ENCODE results near the gene GPI.

GPI gene

GRCh38 chr19:34405892-34406660 is 41.1 kb downstream of the GPI start:
- DNase-seq: no peak

DNA sequence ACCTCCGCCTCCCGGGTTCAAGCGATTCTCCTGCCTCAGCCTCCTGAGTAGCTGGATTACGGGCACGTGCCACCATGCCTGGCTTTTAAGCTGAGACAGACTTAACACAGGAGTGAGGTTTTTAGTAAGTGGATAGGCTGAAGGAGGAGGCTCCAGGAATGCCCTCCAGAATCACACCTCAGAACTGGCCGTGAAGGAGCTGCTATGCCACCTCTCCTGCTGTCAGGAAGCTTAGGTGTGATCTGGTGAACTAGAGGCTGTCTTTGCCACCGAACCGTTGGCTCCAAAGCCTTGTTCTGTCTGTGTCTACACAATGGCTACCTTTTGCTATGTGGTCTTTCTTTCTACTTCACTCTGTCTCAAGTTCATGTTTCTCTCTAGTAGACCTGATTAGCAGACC is 43.4 kb downstream of the GPI start:
- DNase-seq: no peak

DNA sequence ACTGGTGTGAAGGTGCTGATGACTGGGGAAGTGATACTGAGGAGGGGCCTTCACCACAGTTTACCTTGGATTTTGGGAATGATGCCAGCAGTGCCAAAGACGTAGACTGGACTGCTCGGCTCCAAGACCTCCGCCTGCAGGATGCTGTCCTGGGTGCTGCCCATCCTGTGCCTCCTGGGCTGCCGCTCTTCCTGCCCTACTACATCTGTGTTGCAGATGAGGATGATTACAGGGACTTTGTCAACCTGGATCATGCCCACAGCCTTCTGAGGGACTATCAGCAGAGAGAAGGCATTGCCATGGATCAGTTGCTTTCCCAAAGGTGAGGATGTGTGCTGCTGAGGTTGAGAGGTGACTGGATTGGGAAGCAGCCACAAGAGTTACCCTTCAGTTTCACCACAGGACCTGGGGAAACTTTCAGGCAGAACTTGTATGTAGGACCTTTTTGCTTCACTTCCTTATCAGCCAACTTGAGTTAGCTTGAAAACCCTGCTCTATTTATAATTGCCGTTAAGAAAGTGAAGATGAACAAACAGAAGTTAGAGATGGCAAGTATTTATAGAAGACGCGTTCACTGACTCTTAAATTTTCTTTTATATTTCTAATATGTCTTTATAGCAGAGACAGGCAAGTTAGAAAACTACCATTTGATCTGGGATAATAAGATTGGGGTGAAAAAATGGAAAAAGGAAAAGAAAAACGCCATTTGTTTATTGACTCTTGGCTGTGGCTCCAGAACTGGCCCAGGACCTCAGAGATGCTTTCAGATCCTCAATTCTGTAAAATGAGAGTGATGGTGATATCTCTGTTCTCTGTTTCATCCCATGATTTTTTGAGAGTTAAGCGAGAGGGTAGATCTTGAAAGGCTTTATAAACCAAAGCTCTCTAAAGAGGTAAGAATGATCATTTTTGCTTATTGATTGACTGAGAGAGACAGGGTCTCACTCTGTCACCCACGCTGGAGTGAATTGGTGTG is 44.5 kb downstream of the GPI start:
- no peak for DNase-seq

DNA sequence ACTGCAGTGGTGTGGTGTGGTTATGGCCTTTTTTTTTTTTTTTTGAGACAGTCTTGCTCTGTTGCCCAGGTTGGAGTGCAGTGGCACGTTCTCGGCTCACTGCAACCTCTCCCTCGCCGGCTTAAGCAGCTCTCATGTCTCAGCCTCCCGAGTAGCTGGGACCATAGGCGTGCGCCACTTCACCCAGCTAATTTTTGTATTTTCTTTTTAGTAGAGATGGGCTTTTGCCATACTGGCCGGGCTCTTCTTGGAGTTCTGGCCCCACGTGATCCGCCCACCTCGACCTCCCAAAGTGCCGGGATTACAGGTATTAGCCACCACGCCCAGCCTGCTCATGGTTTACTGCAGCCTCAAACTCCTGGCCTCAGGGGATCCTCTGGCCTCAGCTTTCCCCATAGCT is 46.2 kb downstream of the GPI start:
- DNase-seq: no peak

- DNase-seq: no peak
Measured at GRCh38 chr19:34416021-34416545, 51.1 kb downstream of the GPI start.

- DNase-seq: no peak
Measured at GRCh38 chr19:34418300-34418699, 53.3 kb downstream of the GPI start.

GRCh38 chr19:34426096-34426661 is 61.2 kb downstream of the GPI start:
- no peak for DNase-seq

DNA sequence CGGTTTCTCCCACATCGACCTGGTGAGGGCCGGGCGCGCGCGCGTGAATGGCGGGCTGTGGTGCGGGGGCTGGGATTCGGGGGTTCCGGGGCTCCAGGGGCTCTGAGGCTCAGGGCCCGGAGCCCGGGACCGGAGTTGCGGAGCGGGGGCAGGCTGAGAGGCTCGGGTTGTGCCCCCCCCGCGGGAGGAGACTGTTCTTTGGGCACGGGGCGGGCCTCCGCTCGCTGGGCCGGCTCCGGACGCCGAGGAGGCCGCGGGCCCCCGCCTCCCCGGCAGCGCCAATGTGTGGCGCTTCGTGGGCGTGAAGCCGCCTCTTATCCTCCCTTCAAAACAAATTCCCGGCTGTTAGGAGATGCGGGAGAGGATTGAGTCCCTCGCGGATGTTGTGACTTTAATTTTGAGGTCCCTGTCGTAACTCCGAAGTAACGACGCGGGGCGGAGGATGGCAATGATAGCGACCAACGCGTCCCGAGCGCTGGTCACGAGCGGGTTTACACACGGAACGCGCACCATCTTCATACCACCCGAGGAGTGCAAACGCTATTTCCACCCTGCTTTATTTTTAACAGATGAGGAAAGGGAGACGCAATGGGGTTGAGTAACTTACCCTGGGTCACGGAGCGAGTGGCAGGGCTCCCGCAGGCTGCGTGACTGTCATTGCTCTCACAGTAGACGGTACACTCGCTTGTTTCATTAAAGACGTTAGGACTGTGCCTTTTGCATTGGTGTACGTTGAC is 63.7 kb downstream of the GPI start:
- no peak for DNase-seq

- no peak for DNase-seq
Measured at GRCh38 chr19:34429553-34429952, 64.6 kb downstream of the GPI start.

GRCh38 chr19:34430738-34431625 is 66.0 kb downstream of the GPI start:
- peak; percentile 44 for DNase-seq

GRCh38 chr19:34431681-34432402 is 66.8 kb downstream of the GPI start:
- no peak for DNase-seq

DNA sequence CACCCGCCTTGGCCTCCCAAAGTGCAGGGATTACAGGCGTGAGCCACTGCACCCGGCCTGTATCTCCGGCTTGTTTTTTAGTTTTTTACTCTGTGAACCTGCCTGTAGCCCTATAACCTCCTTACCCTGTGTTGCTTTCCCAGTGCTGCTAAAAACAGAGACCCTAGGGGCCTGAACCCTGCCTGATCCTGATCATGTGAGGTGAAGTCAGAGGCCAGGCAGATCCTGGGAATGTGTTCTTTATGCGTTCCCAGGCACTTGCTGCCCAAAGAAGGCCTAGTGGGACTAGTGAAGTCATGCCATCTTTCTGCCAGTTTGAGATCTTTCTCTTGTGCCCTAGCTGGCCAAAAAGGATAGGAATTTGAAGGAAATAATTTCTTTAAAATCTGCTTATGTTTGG is 67.8 kb downstream of the GPI start:
- no peak for DNase-seq

- no peak for DNase-seq
Measured at GRCh38 chr19:34436716-34437115, 71.7 kb downstream of the GPI start.

DNA sequence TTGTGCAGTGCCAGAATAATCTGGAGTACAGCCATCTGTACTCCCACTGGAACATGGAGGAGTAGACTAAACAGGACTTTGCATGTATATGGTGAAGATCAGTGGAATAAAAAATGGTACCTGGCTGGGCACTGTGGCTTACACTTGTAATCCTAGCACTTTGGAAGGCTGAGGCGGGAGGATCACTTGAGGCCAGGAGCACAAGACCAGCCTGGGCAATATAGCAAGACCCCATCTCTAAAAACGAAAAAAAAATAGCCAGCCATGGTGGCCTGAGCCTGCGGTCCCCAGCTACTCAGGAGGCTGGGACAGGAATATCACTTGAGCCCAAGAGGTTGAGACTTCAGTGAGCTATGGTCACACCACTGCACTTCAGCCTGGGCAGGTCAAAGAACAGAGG is 83.2 kb downstream of the GPI start:
- DNase-seq: no peak
